GM12873 (cell line): ENCODE measurements around the gene ANKRD65.

ENCODE experiments used
- CTCF ChIP-seq: IDR thresholded peaks from 2 replicates; pipeline ENCODE4 v1.5.1; 2012; ENCODE audit warnings: low read depth, mild to moderate bottlenecking, moderate library complexity, low read length, control low read depth; ENCODE audit not compliant: insufficient read depth; ENCODE audit errors: missing control alignments

The ANKRD65 gene

GRCh38 chr1:1451696-1452364 is 30.8 kb upstream of the ANKRD65 start:
- no peak for TF ChIP-seq CTCF

- TF ChIP-seq CTCF = no peak
Measured at GRCh38 chr1:1449099-1449739, 28.1 kb upstream of the ANKRD65 start, which contains the start of gene ATAD3C. Gene ATAD3C, plus strand, starts transcription at chr1:1449689. Its CDS starts 995 bp downstream, at chr1:1450684.

- TF ChIP-seq CTCF = no peak
Measured at GRCh38 chr1:1442069-1442770, 21.1 kb upstream of the ANKRD65 start.

GRCh38 chr1:1441002-1441888 is 20.2 kb upstream of the ANKRD65 start:
- TF ChIP-seq CTCF = peak; percentile 96

GRCh38 chr1:1440262-1441001 is 19.4 kb upstream of the ANKRD65 start:
- no peak for TF ChIP-seq CTCF

- TF ChIP-seq CTCF = no peak
Measured at GRCh38 chr1:1439546-1440261, 18.6 kb upstream of the ANKRD65 start.
